Tibial nerve (tissue), 4 donors: ENCODE measurements around the gene DAAM2. TPM values are rescaled to one million over a fixed set of nuclear protein-coding genes. Genes with fewer than 3 reads are reported as not detected.

Experiments
- DNase-seq, 2 donors: peaks; one replicate each; pipeline ENCODE4 v3.0.0-alpha.2; 2019; ENCODE audit warnings: low spot score in 2 of 2
- H3K27ac ChIP-seq, 4 donors: fragments of 200-600 bp; sonication (generic) in 3 of 4; one replicate each; pipeline ENCODE4 v1.5.1; 2017 to 2019; ENCODE audit warnings: mild to moderate bottlenecking in 1 of 4
- H3K27me3 ChIP-seq, 2 donors: fragments of 200-600 bp; sonication (generic) in 1 of 2; one replicate each; pipeline versions ENCODE4 v1.5.1 to v1.6.0; 2017 to 2019
- H3K36me3 ChIP-seq, 3 donors: fragments of 200-600 bp; sonication (generic); one replicate each; pipeline ENCODE4 v1.5.1; 2018 to 2019
- H3K4me1 ChIP-seq, 4 donors: fragments of 200-600 bp; sonication (generic) in 3 of 4; one replicate each; pipeline ENCODE4 v1.5.1; 2017 to 2019
- H3K4me3 ChIP-seq, 4 donors: fragments of 200-600 bp; sonication (generic) in 3 of 4; one replicate each; pipeline ENCODE4 v1.5.1; 2017 to 2019; ENCODE audit warnings: mild to moderate bottlenecking in 1 of 4, moderate library complexity in 1 of 4
- H3K9me3 ChIP-seq, 4 donors: fragments of 200-600 bp; sonication (generic) in 3 of 4; one replicate each; pipeline ENCODE4 v1.5.1; 2017 to 2019
- EP300 ChIP-seq, 2 donors: sonication (generic); formaldehyde crosslinking; IDR thresholded peaks; one replicate each; pipeline ENCODE4 v1.6.1; 2017; ENCODE audit warnings: antibody characterized with exemption in 2 of 2, mild to moderate bottlenecking in 1 of 2
- POLR2A ChIP-seq, 2 donors: fragments of 450-650 bp; IDR thresholded peaks; one replicate each; pipeline ENCODE4 v1.6.1; 2017; ENCODE audit warnings: antibody characterized with exemption in 2 of 2, mild to moderate bottlenecking in 2 of 2, moderate library complexity in 2 of 2
- WGBS, 2 donors: methylation state at CpG; one replicate each; pipeline ENCODE4 v1.1.5; 2018; 5-methylcytosine and 5-hydroxymethylcytosine counted together
- total RNA-seq, 4 donors: library from RNA; depleted of rRNA; stranded (reverse); fragments of >200 nt; gene quantifications; one replicate each; pipeline ENCODE4 v1.1.0, GENCODE V29; 2016
- TF ChIP-seq, protein P1 (sequence below), 5 experiments: fragments of 200-600 bp in 3 of 5; fragments of 450-650 bp in 2 of 5; sonication (generic) in 3 of 5; IDR thresholded peaks; one replicate each; pipeline ENCODE4 v1.5.1; 2016 to 2019; ENCODE audit warnings: antibody characterized with exemption in 5 of 5, mild to moderate bottlenecking in 3 of 5, moderate library complexity in 2 of 5

Gene DAAM2
- total RNA-seq, 4 donors from 2014 or later, result 73.9 to 133 (median 93.3) TPM

DNA sequence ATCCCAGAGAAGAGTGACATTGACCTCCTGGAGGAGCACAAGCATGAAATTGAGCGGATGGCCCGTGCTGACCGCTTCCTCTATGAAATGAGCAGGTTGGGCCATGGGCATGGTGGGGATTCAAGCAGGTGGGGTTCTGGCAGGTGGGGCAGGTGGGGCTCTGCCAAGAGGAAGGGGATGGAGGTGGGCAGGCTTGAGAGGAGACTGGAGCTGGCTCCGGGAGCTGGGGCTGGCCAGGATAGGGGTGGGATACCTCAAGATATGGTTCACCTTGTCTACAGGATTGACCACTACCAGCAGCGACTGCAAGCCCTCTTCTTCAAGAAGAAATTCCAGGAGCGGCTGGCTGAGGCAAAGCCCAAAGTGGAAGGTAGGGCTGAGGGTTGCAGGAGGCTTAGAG, 99.2 kb downstream of the DAAM2 start:
- TF ChIP-seq, protein P1, sequence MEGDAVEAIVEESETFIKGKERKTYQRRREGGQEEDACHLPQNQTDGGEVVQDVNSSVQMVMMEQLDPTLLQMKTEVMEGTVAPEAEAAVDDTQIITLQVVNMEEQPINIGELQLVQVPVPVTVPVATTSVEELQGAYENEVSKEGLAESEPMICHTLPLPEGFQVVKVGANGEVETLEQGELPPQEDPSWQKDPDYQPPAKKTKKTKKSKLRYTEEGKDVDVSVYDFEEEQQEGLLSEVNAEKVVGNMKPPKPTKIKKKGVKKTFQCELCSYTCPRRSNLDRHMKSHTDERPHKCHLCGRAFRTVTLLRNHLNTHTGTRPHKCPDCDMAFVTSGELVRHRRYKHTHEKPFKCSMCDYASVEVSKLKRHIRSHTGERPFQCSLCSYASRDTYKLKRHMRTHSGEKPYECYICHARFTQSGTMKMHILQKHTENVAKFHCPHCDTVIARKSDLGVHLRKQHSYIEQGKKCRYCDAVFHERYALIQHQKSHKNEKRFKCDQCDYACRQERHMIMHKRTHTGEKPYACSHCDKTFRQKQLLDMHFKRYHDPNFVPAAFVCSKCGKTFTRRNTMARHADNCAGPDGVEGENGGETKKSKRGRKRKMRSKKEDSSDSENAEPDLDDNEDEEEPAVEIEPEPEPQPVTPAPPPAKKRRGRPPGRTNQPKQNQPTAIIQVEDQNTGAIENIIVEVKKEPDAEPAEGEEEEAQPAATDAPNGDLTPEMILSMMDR (IDR thresholded peaks at IDR 0.05), result no peak
- no peak for TF ChIP-seq EP300 (IDR thresholded peaks at IDR 0.05)
- no peak for TF ChIP-seq POLR2A (IDR thresholded peaks at IDR 0.05)
- Histone ChIP-seq H3K27ac (peak overlapping the region in 2 of 4 donors; percentile 56 to 66), H3K27me3 (no peaks in the 10 kb centered on the region), H3K4me1 (peaks cover 0 to 60% (median 24%) of the 10 kb centered on the region in 4 donors), H3K36me3 (peaks cover 0 to 35% (median 0%) of the 10 kb centered on the region in 3 donors), H3K4me3 (no peak overlapping the region), H3K9me3 (no peaks in the 10 kb centered on the region)
- WGBS, 2 donors, result 96 to 98% methylated on average over 6 of the region's 6 CpGs
- DNase-seq, result no peak

DNA sequence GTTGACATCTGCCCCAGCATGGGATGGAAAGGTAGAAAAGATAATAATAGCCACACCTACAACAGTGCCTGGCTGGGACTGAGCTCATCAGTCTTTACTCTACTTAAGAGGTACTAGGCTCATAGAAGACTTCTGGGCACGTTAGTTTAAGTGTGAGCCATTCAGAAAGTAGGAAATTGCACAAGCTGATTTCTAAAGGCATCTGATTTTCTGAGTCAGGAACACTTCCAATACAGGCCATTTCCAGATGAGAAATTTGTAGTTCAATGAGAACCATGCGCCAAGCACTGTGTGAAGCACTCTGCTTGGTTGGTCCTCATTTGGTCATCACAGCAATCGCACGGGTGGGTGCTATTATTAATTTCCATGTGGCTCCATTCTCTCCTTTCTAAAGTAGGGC, 99.8 kb downstream of the DAAM2 start:
- peaks cover 0 to 41% (median 0%) of the 10 kb centered on the region in 3 donors for H3K36me3 ChIP-seq
- peak overlapping the region in 2 of 4 donors; percentile 61 to 66 for H3K27ac ChIP-seq
- no peak overlapping the region for H3K4me3 ChIP-seq
- no peak for DNase-seq
- WGBS, 2 donors, result 47 to 63% methylated on average over 4 of the region's 4 CpGs
- no peaks in the 10 kb centered on the region for H3K27me3 ChIP-seq
- TF ChIP-seq POLR2A (IDR thresholded peaks at IDR 0.05) (no peak), EP300 (IDR thresholded peaks at IDR 0.05) (no peak)
- TF ChIP-seq, protein P1 (IDR thresholded peaks at IDR 0.05), result no peak
- H3K4me1 ChIP-seq, result peaks cover 0 to 54% (median 19%) of the 10 kb centered on the region in 4 donors
- H3K9me3 ChIP-seq, result no peaks in the 10 kb centered on the region

DNA sequence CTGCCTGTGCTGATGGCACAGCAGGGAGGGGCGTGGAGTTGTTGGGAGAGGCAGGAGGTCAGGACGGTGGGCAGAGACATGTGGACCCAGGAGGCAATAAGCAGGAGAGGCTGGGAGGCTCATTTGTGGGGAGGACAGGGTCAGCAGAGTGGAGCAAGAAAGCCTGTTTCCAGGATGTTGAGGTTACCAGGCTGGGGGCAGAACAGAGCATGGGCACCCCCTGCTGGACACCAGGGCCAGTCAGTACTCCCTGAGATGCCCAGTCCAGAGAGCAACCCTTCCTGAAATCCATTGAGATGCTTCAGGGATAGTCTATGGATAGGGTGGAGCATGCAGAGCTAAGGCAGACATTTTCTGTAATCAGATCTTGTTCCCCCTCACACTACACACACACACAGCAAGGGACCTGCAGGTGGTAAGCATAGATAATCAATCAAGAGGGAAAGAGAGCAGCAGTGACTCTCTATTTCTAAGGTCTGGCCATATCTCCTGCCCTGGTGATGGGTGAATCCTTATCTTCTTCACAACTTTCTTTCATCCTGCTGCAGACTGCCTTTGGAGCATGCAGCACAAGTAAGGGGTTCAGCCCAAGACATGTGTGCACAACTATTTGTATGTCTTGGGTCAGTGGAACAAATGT, 100.4 kb downstream of the DAAM2 start:
- Histone ChIP-seq H3K4me3 (no peak overlapping the region), H3K36me3 (peaks cover 0 to 48% (median 0%) of the 10 kb centered on the region in 3 donors), H3K27me3 (no peaks in the 10 kb centered on the region), H3K27ac (peak overlapping the region in 2 of 4 donors; percentile 61 to 66), H3K9me3 (no peaks in the 10 kb centered on the region), H3K4me1 (peaks cover 0 to 47% (median 13%) of the 10 kb centered on the region in 4 donors)
- DNase-seq, result peak; percentile 43 to 66
- WGBS, 2 donors, result 47 to 56% methylated on average over 2 of the region's 2 CpGs
- TF ChIP-seq, protein P1 (IDR thresholded peaks at IDR 0.05), result peak; percentile 46 to 86 (median 68)
- TF ChIP-seq POLR2A (IDR thresholded peaks at IDR 0.05), result no peak

DNA sequence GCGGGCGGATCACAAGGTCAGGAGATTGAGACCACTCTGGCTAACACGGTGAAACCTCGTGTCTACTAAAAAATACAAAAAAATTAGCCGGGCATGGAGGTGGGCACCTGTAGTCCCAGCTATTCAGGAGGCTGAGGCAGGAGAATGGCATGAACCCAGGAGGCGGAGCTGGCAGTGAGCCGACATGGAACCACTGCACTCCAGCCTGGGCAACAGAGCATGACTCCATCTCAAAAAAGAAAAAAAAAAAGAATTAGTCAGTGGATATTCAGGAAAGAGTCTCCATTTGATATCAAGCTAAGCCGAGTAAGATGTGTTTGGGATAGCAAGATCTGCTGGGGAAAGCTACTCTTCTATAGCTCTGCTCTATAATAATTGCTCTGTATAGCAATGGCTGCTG, 101.1 kb downstream of the DAAM2 start:
- Histone ChIP-seq H3K4me1 (peaks cover 0 to 40% (median 6%) of the 10 kb centered on the region in 4 donors), H3K4me3 (no peak overlapping the region), H3K36me3 (peaks cover 0 to 54% (median 0%) of the 10 kb centered on the region in 3 donors), H3K27ac (no peak overlapping the region), H3K27me3 (no peaks in the 10 kb centered on the region), H3K9me3 (no peaks in the 10 kb centered on the region)
- DNase-seq, result no peak
- 81 to 89% methylated on average over 8 of the region's 8 CpGs for WGBS, 2 donors
- TF ChIP-seq POLR2A (IDR thresholded peaks at IDR 0.05) (no peak), EP300 (IDR thresholded peaks at IDR 0.05) (no peak)
- TF ChIP-seq, protein P1 (IDR thresholded peaks at IDR 0.05), result no peak

DNA sequence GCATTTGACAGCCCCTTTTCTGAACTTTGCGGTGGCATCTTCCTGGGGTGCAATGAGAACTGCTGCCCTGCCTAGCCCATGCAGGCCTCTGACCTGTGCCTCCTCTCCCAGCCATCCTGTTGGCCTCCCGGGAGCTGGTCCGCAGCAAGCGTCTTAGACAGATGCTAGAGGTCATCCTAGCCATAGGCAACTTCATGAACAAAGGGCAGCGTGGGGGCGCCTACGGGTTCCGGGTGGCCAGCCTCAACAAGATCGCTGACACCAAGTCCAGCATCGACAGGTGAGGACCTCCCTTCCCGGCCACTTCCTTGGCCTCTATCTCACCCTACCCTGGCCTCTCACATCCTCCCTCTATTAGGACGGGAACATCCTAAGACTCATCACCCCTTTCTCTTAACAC, 104.5 kb downstream of the DAAM2 start:
- WGBS, 2 donors, result 86 to 87% methylated on average over 12 of the region's 12 CpGs
- Histone ChIP-seq H3K4me3 (no peak overlapping the region), H3K4me1 (peaks cover 0 to 11% (median 3%) of the 10 kb centered on the region in 4 donors), H3K27me3 (no peaks in the 10 kb centered on the region), H3K27ac (no peak overlapping the region), H3K36me3 (peaks cover 0 to 77% (median 0%) of the 10 kb centered on the region in 3 donors), H3K9me3 (no peaks in the 10 kb centered on the region)
- no peak for DNase-seq
- TF ChIP-seq, protein P1 (IDR thresholded peaks at IDR 0.05), result no peak
- no peak for TF ChIP-seq EP300 (IDR thresholded peaks at IDR 0.05)
- TF ChIP-seq POLR2A (IDR thresholded peaks at IDR 0.05), result no peak
